Left ventricle myocardium inferior (tissue), 1 donor: ENCODE results near the gene MYBPH. TPM values are rescaled to one million over a fixed set of nuclear protein-coding genes. Genes with fewer than 3 reads are reported as not detected.

Source experiments
- DNase-seq: peaks from one replicate; pipeline ENCODE4 v3.0.0-alpha.2; 2020
- H3K27ac ChIP-seq: fragments of 200-600 bp; replicated peaks from 2 replicates; pipeline ENCODE4 v1.8.0; 2021
- H3K27me3 ChIP-seq: fragments of 200-600 bp; 2 replicates; pipeline ENCODE4 v1.8.0; 2021; ENCODE audit warnings: low read depth
- H3K36me3 ChIP-seq: fragments of 200-600 bp; 2 replicates; pipeline ENCODE4 v1.8.0; 2021
- H3K4me1 ChIP-seq: fragments of 200-600 bp; 2 replicates; pipeline ENCODE4 v1.8.0; 2021
- H3K4me3 ChIP-seq: fragments of 200-600 bp; 2 replicates; pipeline ENCODE4 v1.8.0; 2021; ENCODE audit warnings: mild to moderate bottlenecking, moderate library complexity
- H3K9me3 ChIP-seq: fragments of 200-600 bp; replicated peaks from 2 replicates; pipeline ENCODE4 v1.8.0; 2021
- CTCF ChIP-seq: fragments of 200-600 bp; IDR thresholded peaks from 2 replicates; pipeline ENCODE4 v1.8.0; 2021; ENCODE audit warnings: antibody characterized with exemption, mild to moderate bottlenecking, borderline replicate concordance
- intact Hi-C: fragments of 100-400 bp; cut with micrococcal nuclease; formaldehyde crosslinking; loops from one replicate; pipeline ENCODE4 v1.11.0; 2022
- total RNA-seq: library from RNA; stranded (reverse); fragmentation: NEBNext Ultra II Directional; extraction: Animal tissue kit (Norgen Biotek cat#: 25700); gene quantifications from one replicate; pipeline ENCODE4 v1.2.1, GENCODE V29; 2021
- donor health status: DM: no; HTN: yes; CAD: no; lungs with severe emphysema.

MYBPH gene
- total RNA-seq, 1 donor from 2014 or later: not detected

GRCh38 chr1:203158960-203159665 lies 16.5 kb downstream of the MYBPH start:
- H3K36me3 ChIP-seq: no peaks in the 10 kb centered on the region
- H3K9me3 ChIP-seq: no peaks in the 10 kb centered on the region
- intact Hi-C loops: no loop called here
- no peak for TF ChIP-seq CTCF
- H3K27ac ChIP-seq: no peak overlapping the region
- no peak overlapping the region for H3K4me3 ChIP-seq
- DNase-seq: no peak
- no peaks in the 10 kb centered on the region for H3K27me3 ChIP-seq
- peaks cover 18% of the 10 kb centered on the region for H3K4me1 ChIP-seq

- Histone ChIP-seq H3K27me3 (no peaks in the 10 kb centered on the region), H3K9me3 (no peaks in the 10 kb centered on the region), H3K4me1 (peaks cover 25% of the 10 kb centered on the region), H3K27ac (no peak overlapping the region), H3K4me3 (no peak overlapping the region), H3K36me3 (no peaks in the 10 kb centered on the region)
- no peak for DNase-seq
- intact Hi-C loops: no loop called here
- TF ChIP-seq CTCF: no peak
Observed at GRCh38 chr1:203158423-203158822, 17.2 kb downstream of the MYBPH start.

GRCh38 chr1:203156280-203156679 lies 19.3 kb downstream of the MYBPH start:
- no peak overlapping the region for H3K27ac ChIP-seq
- no peaks in the 10 kb centered on the region for H3K27me3 ChIP-seq
- no peak for TF ChIP-seq CTCF
- H3K9me3 ChIP-seq: no peaks in the 10 kb centered on the region
- no peak overlapping the region for H3K4me3 ChIP-seq
- intact Hi-C loops: no loop called here
- peaks cover 27% of the 10 kb centered on the region for H3K4me1 ChIP-seq
- no peak for DNase-seq
- H3K36me3 ChIP-seq: no peaks in the 10 kb centered on the region

DNA sequence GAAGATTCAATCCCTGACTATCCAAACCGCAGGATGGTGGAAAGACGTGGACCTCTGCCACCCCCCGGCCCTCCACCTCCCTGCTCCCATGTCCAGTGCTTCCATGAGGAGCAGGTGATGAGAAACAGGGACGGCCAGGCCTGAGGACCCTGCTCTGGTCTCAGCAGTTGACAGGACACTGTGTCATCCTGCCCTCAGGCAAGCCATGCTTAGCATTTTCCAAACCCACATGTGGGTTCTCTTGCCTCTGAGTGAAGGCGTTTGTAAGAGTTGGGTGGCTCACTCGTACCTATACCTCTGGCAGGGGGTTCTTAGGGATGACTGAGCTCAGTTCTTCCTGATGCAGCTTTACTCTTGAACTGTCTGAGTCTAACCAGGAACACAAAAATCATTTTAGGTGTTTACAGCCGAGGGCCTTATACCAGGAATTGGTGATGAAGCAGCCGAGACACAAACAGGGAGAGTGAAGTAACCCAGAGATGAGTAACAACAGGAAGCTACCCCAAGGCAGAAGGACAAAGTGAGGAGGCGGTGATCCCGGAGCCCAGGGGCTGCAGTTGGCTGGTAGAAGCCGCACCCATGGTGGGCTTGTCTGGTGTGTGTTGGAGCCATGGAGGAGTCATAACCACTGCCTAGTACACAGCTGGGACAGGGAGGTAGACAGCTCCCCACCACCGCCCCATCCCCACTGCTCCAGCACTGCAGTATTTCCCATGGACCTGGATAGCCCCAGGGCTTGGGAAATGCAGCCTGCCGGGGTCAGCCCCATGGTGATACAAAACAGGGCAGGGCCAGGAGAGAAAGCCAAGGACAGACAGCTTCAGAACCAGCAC lies 21.4 kb downstream of the MYBPH start:
- TF ChIP-seq CTCF: no peak
- H3K36me3 ChIP-seq: no peaks in the 10 kb centered on the region
- H3K4me1 ChIP-seq: peaks cover 33% of the 10 kb centered on the region
- H3K9me3 ChIP-seq: no peaks in the 10 kb centered on the region
- DNase-seq: no peak
- intact Hi-C loops: no loop called here
- H3K27ac ChIP-seq: no peak overlapping the region
- no peaks in the 10 kb centered on the region for H3K27me3 ChIP-seq
- H3K4me3 ChIP-seq: no peak overlapping the region

- no peak for DNase-seq
- Histone ChIP-seq H3K4me3 (no peak overlapping the region), H3K27ac (no peak overlapping the region), H3K36me3 (no peaks in the 10 kb centered on the region), H3K27me3 (no peaks in the 10 kb centered on the region), H3K9me3 (no peaks in the 10 kb centered on the region), H3K4me1 (peaks cover 33% of the 10 kb centered on the region)
- intact Hi-C loops: no loop called here
- no peak for TF ChIP-seq CTCF
Observed at GRCh38 chr1:203153051-203153988, 22.3 kb downstream of the MYBPH start.
